Dermis microvascular lymphatic vessel endothelial cell (primary cell): ENCODE results near the gene ROCK1. TPM values are rescaled to one million over a fixed set of nuclear protein-coding genes. Genes with fewer than 3 reads are reported as not detected.

ENCODE experiments used
- DNase-seq, 2 donors: peaks; one replicate each; pipeline versions ENCODE4 v3.0.0 to v3.0.0-alpha.2; 2010; ENCODE audit warnings: low read depth in 2 of 2
- total RNA-seq: library from RNA; depleted of rRNA; stranded (reverse); fragments of >200 nt; gene quantifications from 2 replicates; pipeline ENCODE4 v1.2.1, GENCODE V29; 2014

The ROCK1 gene
- total RNA-seq, 1 donor from 2014 or later = 28.0 TPM

GRCh38 chr18:21109936-21110712, 1.5 kb downstream of the ROCK1 start:
- DNase-seq = peak in 1 of 2 donors; percentile 11

DNA sequence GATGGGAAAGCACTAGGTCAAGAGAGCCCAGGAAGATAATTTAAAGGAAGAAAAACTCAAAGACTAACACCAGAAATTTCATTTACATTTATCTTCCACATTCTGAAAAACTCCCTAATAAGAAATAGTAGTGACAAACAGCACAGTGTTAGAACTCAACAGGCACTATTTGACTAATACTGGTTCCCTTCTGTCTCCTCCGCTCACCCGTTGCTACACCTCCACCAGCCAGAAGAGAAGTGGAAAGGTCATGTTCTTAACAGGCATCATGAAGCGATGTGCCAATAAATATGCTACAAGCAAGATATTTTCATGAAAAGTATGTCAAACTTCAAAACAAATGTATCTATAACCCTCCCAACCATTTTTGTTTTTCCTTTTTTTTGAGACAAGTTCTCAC, 5.7 kb downstream of the ROCK1 start:
- no peak for DNase-seq

DNA sequence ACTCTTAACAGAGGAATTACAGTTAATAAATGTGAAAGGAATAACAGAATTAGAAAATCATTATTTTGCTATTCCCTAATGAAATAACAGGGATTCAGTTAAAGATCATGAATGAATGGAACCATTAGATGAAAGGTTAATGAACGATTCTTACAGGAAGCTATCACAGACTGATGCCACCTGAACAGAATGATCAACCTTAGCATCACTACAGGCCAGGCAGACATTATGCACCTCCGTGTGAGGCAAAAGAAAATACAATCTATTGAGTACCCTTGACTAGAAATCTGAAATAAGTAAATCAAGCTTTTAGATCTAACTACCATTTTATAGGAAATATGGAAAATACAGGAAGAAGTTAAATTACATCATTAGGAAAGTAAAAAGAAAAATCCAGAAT, 10.4 kb downstream of the ROCK1 start:
- DNase-seq = no peak

DNA sequence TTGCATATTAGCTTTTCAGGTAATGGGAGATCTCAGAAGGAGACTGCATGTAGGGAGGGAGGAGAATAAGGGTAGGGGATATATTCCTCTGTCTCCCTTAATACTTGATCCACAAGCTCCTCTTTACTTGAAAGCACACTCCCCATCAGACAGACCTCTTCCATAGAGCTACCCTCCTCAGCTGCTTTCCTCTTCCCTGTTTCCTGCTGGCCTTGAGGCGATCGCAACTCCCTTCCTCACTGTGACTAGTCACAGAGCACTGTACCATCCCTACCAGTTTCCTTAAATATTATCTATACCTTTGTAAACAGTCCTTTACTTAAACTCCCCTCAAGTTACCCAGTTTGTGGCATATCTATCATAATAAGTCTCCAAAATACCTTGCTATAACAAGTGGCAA, 10.9 kb downstream of the ROCK1 start:
- no peak for DNase-seq

DNA sequence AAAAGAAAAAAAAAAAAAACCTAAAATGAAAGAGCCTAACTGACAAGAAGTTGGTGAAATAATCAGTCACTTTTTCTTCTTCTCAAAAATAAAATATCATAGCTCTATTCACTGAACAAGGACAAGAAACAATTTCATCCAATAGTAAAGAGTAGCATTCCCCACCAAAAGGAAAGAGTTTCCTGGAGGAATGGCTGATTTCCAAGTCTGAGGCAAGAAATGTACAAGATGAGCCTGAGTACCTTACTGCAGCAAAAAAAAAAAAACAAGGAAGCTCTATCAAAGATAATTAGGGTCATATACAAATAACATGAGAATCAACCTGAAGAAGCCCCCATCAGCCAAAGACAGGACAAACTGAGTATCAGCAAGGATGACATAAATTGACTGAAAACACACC, 11.5 kb downstream of the ROCK1 start:
- DNase-seq = peak in 1 of 2 donors; percentile 7

GRCh38 chr18:21099442-21099841, 12.2 kb downstream of the ROCK1 start:
- no peak for DNase-seq

GRCh38 chr18:21096760-21097159, 14.9 kb downstream of the ROCK1 start:
- DNase-seq = no peak

- no peak for DNase-seq
Measured at GRCh38 chr18:21093133-21093532, 18.5 kb downstream of the ROCK1 start.

DNA sequence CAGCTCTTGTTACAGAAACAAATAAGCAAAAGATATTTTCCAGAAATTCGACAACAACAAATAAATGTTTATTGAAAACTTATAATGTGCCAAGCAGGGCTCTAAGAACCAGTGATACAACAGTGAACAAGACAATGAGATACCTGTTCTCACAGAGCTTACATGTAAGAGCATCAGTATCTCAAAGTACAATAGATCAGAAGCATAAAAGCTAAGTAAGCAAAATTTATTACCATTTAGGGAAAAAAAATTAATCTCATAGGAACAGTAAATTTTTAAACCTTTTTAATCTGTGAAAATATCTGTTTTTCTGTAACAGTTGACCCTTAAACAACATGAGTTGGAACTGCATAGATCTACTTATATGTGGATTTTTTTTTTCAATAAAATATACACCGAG, 20.9 kb downstream of the ROCK1 start:
- no peak for DNase-seq

GRCh38 chr18:21085579-21086166, 25.9 kb downstream of the ROCK1 start:
- DNase-seq = no peak

GRCh38 chr18:21084511-21085078, 27.0 kb downstream of the ROCK1 start:
- DNase-seq = no peak

DNA sequence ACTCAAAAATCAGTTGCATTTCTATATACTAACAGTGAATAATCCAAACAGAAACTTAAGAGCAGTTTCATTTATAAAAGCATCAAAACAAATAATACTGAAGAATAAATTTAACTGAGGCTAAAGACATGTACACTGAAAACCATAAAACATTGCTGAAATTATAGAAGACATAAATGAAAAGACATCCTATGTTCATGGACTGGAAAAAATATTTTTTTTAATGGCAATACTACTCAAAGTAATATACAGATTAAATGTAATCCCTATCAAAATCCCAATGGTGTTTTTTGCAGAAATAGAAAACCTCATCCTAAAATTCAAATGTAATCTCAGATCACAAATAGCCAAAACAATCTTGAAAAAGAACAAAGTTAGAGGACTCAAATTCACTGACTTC, 28.6 kb downstream of the ROCK1 start:
- DNase-seq = no peak

GRCh38 chr18:21081426-21081825, 30.2 kb downstream of the ROCK1 start:
- no peak for DNase-seq

DNA sequence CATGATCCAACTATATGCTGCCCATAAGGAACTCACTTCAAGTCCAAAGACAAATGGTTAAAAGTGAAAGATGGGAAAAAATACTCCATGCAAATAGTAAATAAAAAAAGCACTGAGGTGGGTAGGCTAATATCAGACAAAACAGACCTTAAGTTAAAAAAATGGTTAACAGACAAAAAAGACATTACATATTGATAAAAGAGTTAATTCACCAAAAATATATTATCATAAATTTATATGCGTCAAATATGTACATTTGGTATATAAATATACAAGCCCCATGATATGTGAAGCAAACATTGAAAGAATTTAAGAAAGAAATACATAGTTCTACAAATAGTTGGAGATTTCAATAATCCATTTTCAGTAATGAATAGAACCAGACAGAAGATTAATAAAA, 31.0 kb downstream of the ROCK1 start:
- DNase-seq = no peak

DNA sequence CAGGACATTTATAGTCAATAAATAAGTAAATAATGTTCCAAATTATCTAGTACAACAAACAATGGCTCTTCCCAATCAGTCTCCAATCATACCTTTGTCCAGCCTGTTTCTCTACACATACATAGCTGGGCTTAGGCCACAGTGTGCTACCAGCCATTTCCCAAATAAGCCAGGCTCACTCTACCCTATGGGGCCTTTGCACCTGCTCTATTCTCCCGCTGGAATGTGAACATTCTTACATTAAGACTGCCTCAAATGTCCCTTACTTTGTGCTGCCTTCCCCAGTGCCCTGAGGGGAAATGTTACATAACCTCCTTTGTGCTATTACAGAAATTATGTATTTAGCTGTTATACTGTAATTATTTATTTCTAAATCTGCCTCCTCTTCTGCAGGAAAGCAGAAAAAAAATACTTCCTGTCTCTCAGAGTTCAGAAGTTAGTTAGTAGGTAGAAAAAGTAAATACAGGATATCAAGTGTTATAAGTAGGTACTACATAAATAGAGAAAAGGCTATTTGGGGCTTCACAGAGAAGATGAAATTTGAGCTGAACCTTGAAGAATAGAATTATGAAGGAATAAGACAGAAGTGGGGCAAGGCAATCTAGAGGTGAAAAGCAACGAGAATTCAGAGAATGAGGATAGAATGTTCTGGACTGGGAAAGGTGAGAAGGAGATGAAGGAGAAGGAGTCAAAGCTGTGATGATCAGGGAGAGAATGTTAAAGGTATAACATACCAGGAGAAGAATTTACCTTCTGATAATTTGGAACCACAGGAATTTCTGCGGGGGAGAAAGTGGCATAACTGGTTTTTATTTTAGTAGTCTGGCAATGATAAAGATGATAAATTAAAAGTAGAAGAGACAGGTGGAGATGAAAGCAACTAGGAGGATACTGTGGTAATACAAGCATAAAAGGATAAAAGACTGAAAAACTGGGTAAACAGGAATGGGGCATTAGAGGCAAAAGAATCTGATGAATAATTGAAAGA, 37.0 kb downstream of the ROCK1 start:
- peak in 1 of 2 donors; percentile 4 for DNase-seq

- peak in 1 of 2 donors; percentile 5 for DNase-seq
Measured at GRCh38 chr18:21073180-21073579, 38.4 kb downstream of the ROCK1 start.

- DNase-seq = no peak
Measured at GRCh38 chr18:21071071-21071470, 40.5 kb downstream of the ROCK1 start.

DNA sequence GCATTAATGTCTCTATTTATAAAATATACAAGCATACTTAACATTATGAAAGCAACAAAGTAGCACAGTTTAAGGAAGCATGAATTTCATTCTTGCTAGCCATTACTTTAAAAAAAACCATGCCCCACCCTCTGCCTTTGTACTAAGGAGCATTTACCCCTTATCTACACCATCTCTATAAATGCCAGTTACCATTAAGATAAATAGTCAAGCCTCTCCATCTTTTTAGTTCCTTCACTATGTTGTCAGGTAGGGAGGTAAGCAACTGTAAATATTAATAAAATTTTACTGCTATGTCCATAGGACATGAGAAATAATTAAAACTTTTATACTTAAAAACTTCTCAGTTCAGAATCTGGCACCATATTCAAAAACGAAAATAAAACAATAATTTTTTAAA, 42.1 kb downstream of the ROCK1 start:
- no peak for DNase-seq

- no peak for DNase-seq
Measured at GRCh38 chr18:21064347-21064746, 47.3 kb downstream of the ROCK1 start.

DNA sequence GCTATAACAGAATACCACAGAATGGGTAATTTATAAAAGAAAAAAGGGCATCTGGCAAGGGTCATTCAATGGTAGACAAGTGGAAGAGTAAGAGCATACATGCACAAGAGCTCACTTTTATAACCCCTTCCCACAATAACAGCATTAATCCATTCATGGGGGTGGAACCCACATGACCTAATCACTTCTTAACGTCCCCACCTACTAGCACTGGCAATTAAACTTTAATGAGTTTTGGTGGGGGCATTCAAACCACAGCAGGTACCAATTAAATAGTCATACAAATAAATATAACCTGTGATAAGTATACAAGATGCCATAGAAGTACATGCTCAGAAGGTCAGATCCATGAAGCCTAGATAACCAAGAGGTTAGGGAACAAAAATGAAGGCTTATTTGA, 48.6 kb downstream of the ROCK1 start:
- no peak for DNase-seq

DNA sequence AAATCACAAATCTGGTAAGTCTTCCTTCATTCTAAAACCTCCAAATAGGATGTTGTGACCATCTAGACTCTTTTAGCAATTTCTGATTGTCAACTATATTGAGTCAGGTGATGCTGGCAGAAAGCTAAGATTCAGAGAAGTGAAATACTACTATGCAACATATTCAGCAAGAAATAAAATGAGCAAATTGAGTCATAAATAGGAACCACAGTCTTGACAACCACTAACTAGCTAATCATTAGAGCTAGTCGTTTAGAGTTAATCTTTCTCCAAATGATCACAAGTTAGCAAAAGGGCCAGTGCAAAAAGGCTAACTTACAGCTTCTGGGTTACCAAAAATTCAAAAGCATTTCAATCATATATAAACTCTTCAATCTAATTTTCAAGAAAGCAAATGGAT, 54.5 kb downstream of the ROCK1 start:
- no peak for DNase-seq

- no peak for DNase-seq
Measured at GRCh38 chr18:21056545-21056944, 55.1 kb downstream of the ROCK1 start.
